ENCODE data around the gene HTR3D.

The HTR3D gene, protein sequence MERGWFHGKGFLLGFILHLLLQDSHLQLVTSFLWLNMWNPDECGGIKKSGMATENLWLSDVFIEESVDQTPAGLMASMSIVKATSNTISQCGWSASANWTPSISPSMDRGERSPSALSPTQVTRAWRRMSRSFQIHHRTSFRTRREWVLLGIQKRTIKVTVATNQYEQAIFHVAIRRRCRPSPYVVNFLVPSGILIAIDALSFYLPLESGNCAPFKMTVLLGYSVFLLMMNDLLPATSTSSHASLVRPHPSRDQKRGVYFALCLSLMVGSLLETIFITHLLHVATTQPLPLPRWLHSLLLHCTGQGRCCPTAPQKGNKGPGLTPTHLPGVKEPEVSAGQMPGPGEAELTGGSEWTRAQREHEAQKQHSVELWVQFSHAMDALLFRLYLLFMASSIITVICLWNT

DNA sequence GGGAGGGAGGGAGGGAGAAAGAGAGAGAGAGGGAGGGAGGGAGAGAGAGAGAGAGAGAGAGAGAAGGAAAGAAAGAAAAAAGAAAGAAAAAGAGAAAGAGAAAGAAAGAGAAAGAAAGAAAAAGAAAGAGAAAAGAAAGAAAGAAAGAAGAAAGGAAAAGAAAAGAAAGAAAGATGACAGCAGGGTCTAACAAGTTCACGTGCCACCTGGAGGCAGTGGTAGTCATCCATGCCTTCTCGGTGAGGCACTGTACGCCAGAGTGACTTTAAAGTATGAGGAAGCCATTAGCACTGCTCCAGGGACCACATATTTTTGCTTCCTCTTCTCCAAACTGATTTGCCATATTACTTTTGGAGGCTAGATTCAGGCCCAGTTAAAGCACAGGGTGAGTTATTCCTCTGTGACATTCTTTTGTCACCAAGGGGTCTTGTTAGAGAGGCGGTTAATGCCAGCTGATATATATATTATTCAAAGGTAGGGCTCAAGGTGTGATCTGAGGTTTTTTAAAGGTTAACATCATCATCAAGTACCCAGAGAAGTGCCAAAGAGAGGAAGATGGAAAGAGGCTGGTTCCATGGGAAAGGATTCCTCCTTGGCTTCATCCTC, at the start of gene HTR3D:
TSS of gene HTR3D (plus strand) at position 556 of the 606 bp plus-strand sequence. CDS start at position 556, 0 bp downstream.
- no peak for TF ChIP-seq EZH2phosphoT487 (IDR thresholded peaks at IDR 0.05; ENCODE audit: borderline replicate concordance, low read length)
- TF ChIP-seq, protein P1, sequence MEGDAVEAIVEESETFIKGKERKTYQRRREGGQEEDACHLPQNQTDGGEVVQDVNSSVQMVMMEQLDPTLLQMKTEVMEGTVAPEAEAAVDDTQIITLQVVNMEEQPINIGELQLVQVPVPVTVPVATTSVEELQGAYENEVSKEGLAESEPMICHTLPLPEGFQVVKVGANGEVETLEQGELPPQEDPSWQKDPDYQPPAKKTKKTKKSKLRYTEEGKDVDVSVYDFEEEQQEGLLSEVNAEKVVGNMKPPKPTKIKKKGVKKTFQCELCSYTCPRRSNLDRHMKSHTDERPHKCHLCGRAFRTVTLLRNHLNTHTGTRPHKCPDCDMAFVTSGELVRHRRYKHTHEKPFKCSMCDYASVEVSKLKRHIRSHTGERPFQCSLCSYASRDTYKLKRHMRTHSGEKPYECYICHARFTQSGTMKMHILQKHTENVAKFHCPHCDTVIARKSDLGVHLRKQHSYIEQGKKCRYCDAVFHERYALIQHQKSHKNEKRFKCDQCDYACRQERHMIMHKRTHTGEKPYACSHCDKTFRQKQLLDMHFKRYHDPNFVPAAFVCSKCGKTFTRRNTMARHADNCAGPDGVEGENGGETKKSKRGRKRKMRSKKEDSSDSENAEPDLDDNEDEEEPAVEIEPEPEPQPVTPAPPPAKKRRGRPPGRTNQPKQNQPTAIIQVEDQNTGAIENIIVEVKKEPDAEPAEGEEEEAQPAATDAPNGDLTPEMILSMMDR (IDR thresholded peaks at IDR 0.05; ENCODE audit: low read depth, low read length, poor library complexity, severe bottlenecking) = no peak
- no peaks in the 10 kb centered on the region for H3K9me2 ChIP-seq (replicated peaks; ENCODE audit: control insufficient read depth, low read length)
- no peaks in the 10 kb centered on the region for H3K79me2 ChIP-seq (ENCODE audit: control insufficient read depth, low read length)

DNA sequence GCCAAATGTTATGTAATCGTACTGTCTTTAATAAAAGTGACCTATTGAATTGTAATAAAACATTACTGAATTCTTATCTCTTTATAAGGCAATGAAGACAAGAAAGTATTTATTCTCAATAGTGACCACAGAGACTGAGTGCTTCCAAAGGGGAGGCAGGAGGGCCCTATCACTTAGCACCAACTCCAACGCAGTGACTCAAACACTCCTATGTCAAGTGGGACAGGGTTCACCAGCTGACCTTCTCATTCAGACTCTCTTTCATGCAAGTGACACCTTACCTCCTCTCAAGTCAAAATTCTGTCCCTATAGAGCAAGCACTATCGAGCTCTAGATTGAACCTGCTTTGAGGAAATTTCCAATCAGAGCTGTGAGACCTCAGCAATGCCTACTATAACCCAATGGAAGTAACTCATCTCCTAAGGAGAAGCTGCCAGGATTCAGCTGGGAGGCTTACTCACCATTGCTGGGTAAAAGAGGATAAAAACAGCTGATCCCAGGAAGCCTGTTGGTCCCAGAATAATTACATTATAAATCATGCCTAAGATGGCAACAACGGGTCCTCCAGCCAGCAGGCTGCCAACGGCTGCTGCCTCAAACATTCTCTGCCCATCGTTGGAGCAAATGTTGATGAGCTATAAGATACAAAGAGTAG, 49.4 kb upstream of the HTR3D start:
- peaks cover 3% of the 10 kb centered on the region; the same call in 1 of the 2 replicates for H3K36me3 ChIP-seq (ENCODE audit: control insufficient read depth, low read length)
- TF ChIP-seq, protein P1 (IDR thresholded peaks at IDR 0.05; ENCODE audit: low read depth, low read length, poor library complexity, severe bottlenecking) = no peak
- TF ChIP-seq EZH2phosphoT487 (IDR thresholded peaks at IDR 0.05; ENCODE audit: borderline replicate concordance, low read length) = no peak

More for the DNA sequence above, at the start of gene HTR3D:
- Histone ChIP-seq H3F3A (ENCODE audit: control insufficient read depth, insufficient read depth) (no peaks in the 10 kb centered on the region), H3K27me3 (ENCODE audit: control insufficient read depth, low read length) (peaks cover 3% of the 10 kb centered on the region), H3K27ac (ENCODE audit: low read depth, low read length) (no peak within 1 kb of the TSS), H3K4me1 (ENCODE audit: control insufficient read depth, low read length) (no peaks in the 10 kb centered on the region), H3K4me2 (ENCODE audit: low read length) (no peak within 1 kb of the TSS), H3K4me3 (ENCODE audit: low read length) (no peak within 1 kb of the TSS), H3K36me3 (ENCODE audit: control insufficient read depth, low read length) (no peaks in the 10 kb centered on the region), H3K9me3 (ENCODE audit: control insufficient read depth, insufficient read depth, low read length) (no peaks in the 10 kb centered on the region), H4K20me1 (ENCODE audit: control insufficient read depth, insufficient read depth, low read depth, low read length) (no peaks in the 10 kb centered on the region)

DNA sequence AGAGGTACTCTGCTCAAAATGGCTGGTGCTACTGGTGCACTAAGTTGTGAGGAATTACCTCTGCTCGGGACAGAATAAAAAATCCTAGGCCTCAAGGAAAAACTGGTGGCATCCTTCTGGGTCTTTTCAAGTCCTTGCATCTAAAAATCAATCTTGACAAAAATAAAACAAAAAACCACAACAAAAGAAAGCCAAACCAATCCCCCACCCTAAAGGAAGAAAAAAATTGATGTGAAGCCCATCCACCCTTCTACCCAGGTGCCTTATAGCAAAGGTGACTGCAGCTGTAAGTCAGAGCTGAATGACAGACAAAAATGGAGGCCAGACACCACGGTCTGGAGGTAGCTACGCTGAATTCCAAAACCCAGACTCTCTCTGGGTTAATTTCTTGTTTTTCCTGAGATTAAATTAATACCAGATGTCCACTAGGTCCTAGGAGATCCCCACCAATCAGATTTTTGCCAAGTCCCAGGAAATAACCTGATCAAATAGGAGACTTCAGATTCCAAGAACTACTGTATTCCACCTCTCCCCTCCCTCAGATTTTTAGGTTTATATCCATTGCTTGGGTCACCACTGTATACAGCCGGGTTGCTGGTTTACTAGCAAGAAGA, 47.3 kb upstream of the HTR3D start:
- Histone ChIP-seq H3K9me2 (replicated peaks; ENCODE audit: control insufficient read depth, low read length) (no peaks in the 10 kb centered on the region), H3K4me1 (ENCODE audit: control insufficient read depth, low read length) (no peaks in the 10 kb centered on the region), H3K4me2 (ENCODE audit: low read length) (no peak overlapping the region), H3K27me3 (ENCODE audit: control insufficient read depth, low read length) (no peaks in the 10 kb centered on the region), H3K27ac (ENCODE audit: low read depth, low read length) (no peak overlapping the region), H3K36me3 (ENCODE audit: control insufficient read depth, low read length) (peaks cover 6% of the 10 kb centered on the region; the same call in 1 of the 2 replicates), H3K9me3 (ENCODE audit: control insufficient read depth, insufficient read depth, low read length) (no peaks in the 10 kb centered on the region), H3F3A (ENCODE audit: control insufficient read depth, insufficient read depth) (no peaks in the 10 kb centered on the region), H3K4me3 (ENCODE audit: low read length) (no peak overlapping the region), H3K79me2 (ENCODE audit: control insufficient read depth, low read length) (no peaks in the 10 kb centered on the region), H4K20me1 (ENCODE audit: control insufficient read depth, insufficient read depth, low read depth, low read length) (no peaks in the 10 kb centered on the region)
- TF ChIP-seq, protein P1 (IDR thresholded peaks at IDR 0.05; ENCODE audit: low read depth, low read length, poor library complexity, severe bottlenecking) = no peak
- no peak for TF ChIP-seq EZH2phosphoT487 (IDR thresholded peaks at IDR 0.05; ENCODE audit: borderline replicate concordance, low read length)

More for the DNA sequence above, 49.4 kb upstream of the HTR3D start:
- H3K27ac ChIP-seq (ENCODE audit: low read depth, low read length) = no peak overlapping the region
- no peak overlapping the region for H3K4me2 ChIP-seq (ENCODE audit: low read length)
- H3K4me3 ChIP-seq (ENCODE audit: low read length) = no peak overlapping the region
- H3K9me2 ChIP-seq (replicated peaks; ENCODE audit: control insufficient read depth, low read length) = no peaks in the 10 kb centered on the region
- H3K27me3 ChIP-seq (ENCODE audit: control insufficient read depth, low read length) = no peaks in the 10 kb centered on the region
- no peaks in the 10 kb centered on the region for H3F3A ChIP-seq (ENCODE audit: control insufficient read depth, insufficient read depth)
- no peaks in the 10 kb centered on the region for H3K4me1 ChIP-seq (ENCODE audit: control insufficient read depth, low read length)
- H4K20me1 ChIP-seq (ENCODE audit: control insufficient read depth, insufficient read depth, low read depth, low read length) = no peaks in the 10 kb centered on the region
- no peaks in the 10 kb centered on the region for H3K79me2 ChIP-seq (ENCODE audit: control insufficient read depth, low read length)
- H3K9me3 ChIP-seq (ENCODE audit: control insufficient read depth, insufficient read depth, low read length) = no peaks in the 10 kb centered on the region
